ENCODE data around the gene TGM1. TPM values are rescaled to one million over a fixed set of nuclear protein-coding genes. Genes with fewer than 3 reads are reported as not detected.

Gene TGM1
- total RNA-seq, 1 donor from 2014 or later: 10.1 TPM

- TF ChIP-seq, protein P1, sequence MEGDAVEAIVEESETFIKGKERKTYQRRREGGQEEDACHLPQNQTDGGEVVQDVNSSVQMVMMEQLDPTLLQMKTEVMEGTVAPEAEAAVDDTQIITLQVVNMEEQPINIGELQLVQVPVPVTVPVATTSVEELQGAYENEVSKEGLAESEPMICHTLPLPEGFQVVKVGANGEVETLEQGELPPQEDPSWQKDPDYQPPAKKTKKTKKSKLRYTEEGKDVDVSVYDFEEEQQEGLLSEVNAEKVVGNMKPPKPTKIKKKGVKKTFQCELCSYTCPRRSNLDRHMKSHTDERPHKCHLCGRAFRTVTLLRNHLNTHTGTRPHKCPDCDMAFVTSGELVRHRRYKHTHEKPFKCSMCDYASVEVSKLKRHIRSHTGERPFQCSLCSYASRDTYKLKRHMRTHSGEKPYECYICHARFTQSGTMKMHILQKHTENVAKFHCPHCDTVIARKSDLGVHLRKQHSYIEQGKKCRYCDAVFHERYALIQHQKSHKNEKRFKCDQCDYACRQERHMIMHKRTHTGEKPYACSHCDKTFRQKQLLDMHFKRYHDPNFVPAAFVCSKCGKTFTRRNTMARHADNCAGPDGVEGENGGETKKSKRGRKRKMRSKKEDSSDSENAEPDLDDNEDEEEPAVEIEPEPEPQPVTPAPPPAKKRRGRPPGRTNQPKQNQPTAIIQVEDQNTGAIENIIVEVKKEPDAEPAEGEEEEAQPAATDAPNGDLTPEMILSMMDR (conservative IDR thresholded peaks at IDR 0.05): no peak
Observed at GRCh38 chr14:24271834-24272263, 8.9 kb upstream of the TGM1 start.

GRCh38 chr14:24271134-24271833 is 8.3 kb upstream of the TGM1 start, which contains the start of gene RABGGTA:
RABGGTA (minus strand) TSS chr14:24271597; CDS start chr14:24271115, 482 bp downstream.
- peaks cover 12% of the 10 kb centered on the region for H3K4me1 Mint-ChIP-seq (ENCODE audit: unreplicated experiment)

More at GRCh38 chr14:24271834-24272263, 8.9 kb upstream of the TGM1 start:
- no peak for DNase-seq (ENCODE audit: extremely low spot score, unreplicated experiment)
- Mint-ChIP-seq H3K4me1 (ENCODE audit: unreplicated experiment) (peaks cover 12% of the 10 kb centered on the region), H3K27me3 (no peaks in the 10 kb centered on the region), H3K4me3 (peak overlapping the region; percentile 94), H3K9me3 (no peaks in the 10 kb centered on the region), H3K36me3 (peaks cover 5% of the 10 kb centered on the region), H3K27ac (peak overlapping the region; percentile 79)

GRCh38 chr14:24270537-24271133 is 7.7 kb upstream of the TGM1 start:
- peaks cover 4% of the 10 kb centered on the region for H3K36me3 Mint-ChIP-seq

More at GRCh38 chr14:24271134-24271833, 8.3 kb upstream of the TGM1 start, which contains the start of gene RABGGTA:
- Mint-ChIP-seq H3K4me3 (peak within 1 kb of the TSS; percentile 94), H3K9me3 (no peaks in the 10 kb centered on the region), H3K27me3 (no peaks in the 10 kb centered on the region), H3K27ac (peak within 1 kb of the TSS; percentile 79), H3K36me3 (peaks cover 4% of the 10 kb centered on the region)
- TF ChIP-seq, protein P1 (conservative IDR thresholded peaks at IDR 0.05): peak; percentile 78
- peak; percentile 90 for DNase-seq (ENCODE audit: extremely low spot score, unreplicated experiment)

GRCh38 chr14:24269910-24270536 is 7.0 kb upstream of the TGM1 start:
- Mint-ChIP-seq H3K4me3 (peak overlapping the region; percentile 94), H3K4me1 (ENCODE audit: unreplicated experiment) (peaks cover 12% of the 10 kb centered on the region), H3K27ac (no peak overlapping the region), H3K9me3 (no peaks in the 10 kb centered on the region), H3K36me3 (peaks cover 4% of the 10 kb centered on the region), H3K27me3 (no peaks in the 10 kb centered on the region)
- TF ChIP-seq, protein P1 (conservative IDR thresholded peaks at IDR 0.05): no peak
- DNase-seq (ENCODE audit: extremely low spot score, unreplicated experiment): no peak

More at GRCh38 chr14:24270537-24271133, 7.7 kb upstream of the TGM1 start:
- TF ChIP-seq, protein P1 (conservative IDR thresholded peaks at IDR 0.05): no peak
- H3K4me3 Mint-ChIP-seq: peak overlapping the region; percentile 94
- peaks cover 12% of the 10 kb centered on the region for H3K4me1 Mint-ChIP-seq (ENCODE audit: unreplicated experiment)
- H3K27ac Mint-ChIP-seq: peak overlapping the region; percentile 79
- DNase-seq (ENCODE audit: extremely low spot score, unreplicated experiment): no peak
- no peaks in the 10 kb centered on the region for H3K27me3 Mint-ChIP-seq
- H3K9me3 Mint-ChIP-seq: no peaks in the 10 kb centered on the region

- no peaks in the 10 kb centered on the region for H3K9me3 Mint-ChIP-seq
- peak overlapping the region; percentile 64 for H3K4me3 Mint-ChIP-seq
- no peak overlapping the region for H3K27ac Mint-ChIP-seq
- H3K4me1 Mint-ChIP-seq (ENCODE audit: unreplicated experiment): peaks cover 15% of the 10 kb centered on the region
- H3K27me3 Mint-ChIP-seq: no peaks in the 10 kb centered on the region
- peaks cover 4% of the 10 kb centered on the region for H3K36me3 Mint-ChIP-seq
- TF ChIP-seq, protein P1 (conservative IDR thresholded peaks at IDR 0.05): no peak
- no peak for DNase-seq (ENCODE audit: extremely low spot score, unreplicated experiment)
Observed at GRCh38 chr14:24269368-24269767, 6.4 kb upstream of the TGM1 start.

Measured in type B pancreatic cell (in vitro differentiated cells).